H7 (cell line): Measurements from ENCODE around the gene HEPN1. TPM values are rescaled to one million over a fixed set of nuclear protein-coding genes. Genes with fewer than 3 reads are reported as not detected.

Source experiments
- DNase-seq: peaks from one replicate; pipeline ENCODE4 v3.0.0; 2012
- H3K27me3 ChIP-seq: 2 replicates; pipeline ENCODE4 v1.6.0; 2011; ENCODE audit warnings: mild to moderate bottlenecking, low read length; ENCODE audit not compliant: control insufficient read depth, insufficient read depth
- H3K36me3 ChIP-seq: replicated peaks from 2 replicates; pipeline ENCODE4 v1.5.1; 2011; ENCODE audit warnings: low read length; ENCODE audit not compliant: control insufficient read depth, insufficient read depth
- H3K4me3 ChIP-seq: 2 replicates; pipeline ENCODE4 v1.5.1; 2011; ENCODE audit warnings: low read depth, mild to moderate bottlenecking, control low read depth, low read length, moderate library complexity; ENCODE audit not compliant: insufficient read depth
- total RNA-seq: library from RNA; depleted of rRNA; stranded (reverse); fragments of >200 nt; shearing (Covaris generic); gene quantifications from 2 replicates; pipeline ENCODE4 v1.2.3, GENCODE V29; 2014

HEPN1 gene
- total RNA-seq, 1 experiment from 2014 or later, result not detected

DNA sequence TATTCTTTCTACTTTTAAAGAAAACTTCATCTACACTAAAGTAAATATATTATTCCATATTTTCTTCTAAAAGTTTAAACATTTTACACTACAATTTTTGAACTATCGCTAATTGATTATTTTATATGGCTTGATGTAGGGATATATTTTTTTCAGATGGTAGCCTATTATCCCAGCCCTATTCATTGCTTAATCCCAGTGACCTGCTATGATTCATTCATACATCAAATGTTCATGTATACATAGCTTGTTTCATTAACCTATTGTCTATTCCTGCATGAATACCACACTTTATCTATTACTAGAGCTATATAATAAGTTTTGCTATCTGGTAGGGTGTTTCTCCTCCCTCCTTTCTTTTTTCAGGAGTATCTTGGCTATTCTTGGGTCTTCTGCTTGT is 16.4 kb upstream of the HEPN1 start:
- Histone ChIP-seq H3K36me3 (no peaks in the 10 kb centered on the region), H3K4me3 (no peak overlapping the region), H3K27me3 (no peaks in the 10 kb centered on the region)
- no peak for DNase-seq

DNA sequence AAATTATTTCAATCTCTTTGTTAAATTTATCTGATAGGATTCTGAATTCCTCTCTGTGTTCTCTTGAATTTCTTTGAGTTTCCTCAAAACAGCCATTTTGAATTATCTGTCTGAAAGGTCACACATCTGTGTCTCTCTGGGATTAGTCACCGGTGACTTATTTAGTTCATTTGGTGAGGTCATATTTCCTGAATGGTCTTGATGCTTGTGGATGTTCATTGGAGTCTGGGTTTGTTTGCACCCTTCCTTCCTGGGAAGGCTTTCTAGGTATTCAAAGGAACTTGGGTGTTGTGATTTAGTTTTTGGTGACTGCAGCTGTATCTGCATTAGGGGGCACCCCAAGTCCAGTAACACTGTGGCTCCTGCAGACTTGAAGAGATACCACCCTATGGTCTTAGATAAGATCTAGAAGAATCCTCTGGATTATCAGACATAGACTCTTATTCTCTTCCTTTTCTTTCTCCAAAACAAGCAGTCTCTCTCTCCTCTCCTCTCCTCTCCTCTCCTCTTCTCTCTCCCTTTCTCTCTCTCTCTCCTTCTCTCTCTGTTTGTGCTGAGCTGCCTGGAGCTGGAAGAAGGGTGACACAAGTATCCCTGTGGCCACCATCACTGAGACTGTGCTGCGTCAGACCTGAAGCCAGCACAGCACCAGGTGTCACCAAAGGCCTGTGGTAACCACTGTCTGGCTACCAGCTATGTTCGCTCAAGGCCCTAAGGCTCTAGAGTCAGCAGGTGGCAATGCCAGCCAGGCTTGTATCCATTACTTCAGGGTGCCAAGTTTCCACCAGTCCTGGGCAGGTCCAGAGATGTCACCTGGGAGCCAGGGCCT is 3.3 kb upstream of the HEPN1 start:
- no peak for DNase-seq
- Histone ChIP-seq H3K27me3 (peaks cover 18% of the 10 kb centered on the region), H3K4me3 (no peak overlapping the region), H3K36me3 (no peaks in the 10 kb centered on the region)

GRCh38 chr11:124916370-124916710 is 2.7 kb upstream of the HEPN1 start:
- Histone ChIP-seq H3K4me3 (no peak overlapping the region), H3K36me3 (no peaks in the 10 kb centered on the region), H3K27me3 (peaks cover 23% of the 10 kb centered on the region)
- no peak for DNase-seq

- DNase-seq, result no peak
- H3K4me3 ChIP-seq, result no peak overlapping the region
- H3K27me3 ChIP-seq, result peaks cover 32% of the 10 kb centered on the region
These were observed 1.9 kb upstream of the HEPN1 start for GRCh38 chr11:124917115-124917637.

GRCh38 chr11:124919898-124920297 is 848 bp downstream of the HEPN1 start:
- H3K27me3 ChIP-seq, result peaks cover 44% of the 10 kb centered on the region
- no peak for DNase-seq

More at GRCh38 chr11:124917115-124917637, 1.9 kb upstream of the HEPN1 start:
- H3K36me3 ChIP-seq, result no peaks in the 10 kb centered on the region

GRCh38 chr11:124920356-124920755 is 1.3 kb downstream of the HEPN1 start:
- peak overlapping the region; percentile 53; the same call in 1 of the 2 replicates for H3K4me3 ChIP-seq
- peaks cover 45% of the 10 kb centered on the region for H3K27me3 ChIP-seq

More at GRCh38 chr11:124919898-124920297, 848 bp downstream of the HEPN1 start:
- no peak overlapping the region for H3K4me3 ChIP-seq
- no peaks in the 10 kb centered on the region for H3K36me3 ChIP-seq

DNA sequence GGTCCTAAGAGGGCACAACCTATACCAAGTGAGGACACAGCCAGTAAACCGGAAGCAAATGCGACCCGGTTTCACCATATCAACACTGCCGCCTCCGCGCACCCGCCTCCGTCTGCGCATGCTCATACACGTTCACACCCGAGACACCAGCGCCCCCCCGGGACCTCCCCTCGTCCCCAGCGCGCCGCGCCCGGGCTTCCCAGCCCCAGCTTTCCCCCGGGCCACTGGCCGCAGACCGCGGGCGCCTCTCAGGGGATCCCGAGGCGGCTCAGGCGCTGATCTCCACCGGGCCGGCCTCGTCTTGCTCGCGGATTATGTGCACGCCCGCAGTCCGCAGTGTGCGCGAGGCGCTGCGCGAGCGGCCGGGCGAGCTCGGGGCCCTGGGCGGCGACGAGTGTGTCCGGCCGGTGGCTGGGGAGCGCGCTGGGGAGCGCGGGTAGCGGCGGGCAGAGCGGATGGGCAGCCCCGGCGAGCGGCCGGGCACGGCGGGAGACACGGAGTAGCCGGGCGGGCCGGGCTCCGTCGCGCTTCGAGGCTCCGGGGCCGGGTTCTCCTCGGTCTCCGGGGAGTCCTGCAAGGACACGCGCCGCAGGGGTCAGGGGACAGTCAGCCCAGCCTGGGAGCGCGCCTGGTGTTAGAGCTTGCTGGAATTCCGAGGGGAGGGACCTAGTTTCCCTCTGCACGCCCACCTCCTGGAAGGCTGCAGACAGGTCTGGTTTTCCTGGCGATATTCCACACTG is 2.0 kb downstream of the HEPN1 start:
- peak; percentile 90 for DNase-seq
- Histone ChIP-seq H3K27me3 (peaks cover 45% of the 10 kb centered on the region), H3K4me3 (peak overlapping the region; percentile 53), H3K36me3 (no peaks in the 10 kb centered on the region)

More at GRCh38 chr11:124920356-124920755, 1.3 kb downstream of the HEPN1 start:
- no peaks in the 10 kb centered on the region for H3K36me3 ChIP-seq
- DNase-seq, result no peak

DNA sequence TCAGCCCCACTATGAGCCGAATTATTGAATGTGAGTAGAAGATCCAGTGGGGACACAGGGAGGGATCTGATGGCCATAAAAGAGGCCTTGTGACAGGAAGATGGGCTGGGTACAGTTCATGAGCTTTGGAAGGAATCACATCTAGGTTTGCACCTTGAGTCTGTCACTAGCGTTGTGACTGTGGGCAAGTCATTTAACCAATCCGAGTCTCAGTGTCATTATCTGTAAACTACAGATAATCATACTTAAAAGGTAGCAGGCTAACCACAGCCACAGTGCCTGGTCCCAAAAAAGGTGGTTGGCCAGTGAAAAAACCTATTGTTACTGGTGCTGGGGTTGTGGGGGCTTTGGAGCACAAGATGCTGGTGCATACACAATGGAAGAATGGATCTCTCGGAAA is 3.8 kb downstream of the HEPN1 start:
- DNase-seq, result no peak
- peaks cover 45% of the 10 kb centered on the region for H3K27me3 ChIP-seq
- H3K4me3 ChIP-seq, result no peak overlapping the region
- no peaks in the 10 kb centered on the region for H3K36me3 ChIP-seq

- Histone ChIP-seq H3K27me3 (peaks cover 44% of the 10 kb centered on the region), H3K36me3 (no peaks in the 10 kb centered on the region), H3K4me3 (no peak overlapping the region)
- no peak for DNase-seq
These were observed 4.2 kb downstream of the HEPN1 start for GRCh38 chr11:124923296-124923695.

DNA sequence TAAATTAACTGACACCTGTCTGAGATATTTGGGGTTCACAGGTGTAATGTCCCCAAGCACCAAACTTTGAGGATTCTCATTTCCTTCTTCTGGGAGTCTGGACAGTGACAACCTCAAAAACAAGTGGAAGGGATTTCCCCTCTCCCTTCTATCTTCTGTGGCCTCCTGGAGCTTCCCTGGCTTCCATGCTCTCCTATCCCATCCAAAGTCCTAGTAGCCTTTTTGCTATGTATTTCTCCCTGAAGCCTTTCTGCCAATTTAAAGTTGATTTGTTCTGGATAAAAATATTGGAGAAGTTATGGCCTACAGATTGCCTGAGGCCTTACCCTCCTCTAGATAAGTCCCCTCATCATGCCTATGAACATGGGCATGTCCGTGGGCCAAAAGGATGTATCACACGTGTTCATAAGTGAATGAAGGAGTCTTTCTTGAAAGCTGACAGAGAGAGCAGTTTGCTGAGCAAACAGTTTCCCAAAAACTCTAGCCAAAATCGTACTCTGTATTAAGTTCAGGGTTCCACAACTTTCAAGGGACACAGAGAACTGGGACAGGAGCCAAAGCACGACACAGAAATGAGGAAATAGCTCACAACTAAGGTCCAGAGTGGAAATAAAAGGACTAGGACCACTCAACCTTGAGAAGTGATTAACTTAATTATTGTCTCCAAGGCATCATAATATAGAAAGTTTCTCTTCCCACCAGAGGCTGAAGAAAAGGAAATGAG is 10.1 kb downstream of the HEPN1 start:
- no peak for DNase-seq
- Histone ChIP-seq H3K4me3 (no peak overlapping the region), H3K36me3 (no peaks in the 10 kb centered on the region), H3K27me3 (0 out of 2 replicates have a peak, but pooled peaks cover 1% of the 10 kb centered on the region)

DNA sequence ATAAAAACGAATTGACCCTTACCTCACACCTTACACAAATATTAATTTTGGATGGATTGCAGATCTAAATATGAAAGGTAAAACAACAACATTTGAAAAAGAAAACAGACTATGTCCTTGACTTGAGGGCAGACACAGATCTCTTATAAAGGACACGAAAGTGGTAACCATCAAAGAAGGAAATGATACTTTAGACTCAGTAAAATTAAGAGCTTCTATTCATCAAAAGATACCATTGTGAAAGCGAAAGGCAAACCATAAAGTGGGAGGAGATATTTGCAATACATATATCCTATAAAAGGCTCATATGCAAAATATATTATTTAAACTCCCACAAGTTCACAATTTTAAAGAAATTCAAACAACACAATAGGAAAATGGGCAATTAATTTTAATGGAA is 11.7 kb downstream of the HEPN1 start:
- Histone ChIP-seq H3K4me3 (no peak overlapping the region), H3K27me3 (no peaks in the 10 kb centered on the region), H3K36me3 (no peaks in the 10 kb centered on the region)
- no peak for DNase-seq

DNA sequence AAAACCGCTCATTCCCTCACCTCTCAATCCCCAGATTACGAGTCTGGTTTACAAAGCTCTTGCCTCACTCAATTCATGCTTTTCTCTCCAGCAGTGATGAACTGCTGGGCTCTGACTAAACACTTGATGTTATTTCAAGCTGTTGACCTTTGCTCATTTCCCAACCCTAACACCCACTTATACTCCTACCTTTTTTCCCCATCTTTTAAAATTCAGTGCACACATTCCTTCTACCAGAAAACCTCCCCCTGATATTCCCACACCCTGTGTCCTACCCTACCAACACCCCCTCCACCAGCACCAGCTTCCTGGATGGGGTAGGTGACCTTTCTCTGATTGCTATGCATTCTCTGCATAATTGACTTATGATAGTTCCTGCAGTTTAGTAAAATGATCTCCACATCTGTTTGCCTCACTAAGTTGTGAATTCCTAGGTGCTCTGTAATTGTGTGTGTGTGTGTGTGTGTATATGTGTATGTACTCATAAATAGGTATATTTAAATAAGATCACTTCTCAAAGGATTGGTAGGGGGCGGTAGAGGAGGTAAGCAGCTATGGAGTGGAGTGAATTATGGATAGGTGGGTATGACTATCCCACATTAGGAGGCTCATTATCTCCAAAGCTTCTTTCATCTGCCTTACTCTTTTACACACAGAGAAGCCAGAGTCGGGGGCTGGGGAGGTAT is 16.0 kb downstream of the HEPN1 start:
- Histone ChIP-seq H3K27me3 (peaks cover 1% of the 10 kb centered on the region; the same call in 1 of the 2 replicates), H3K4me3 (no peak overlapping the region), H3K36me3 (no peaks in the 10 kb centered on the region)
- DNase-seq, result no peak

DNA sequence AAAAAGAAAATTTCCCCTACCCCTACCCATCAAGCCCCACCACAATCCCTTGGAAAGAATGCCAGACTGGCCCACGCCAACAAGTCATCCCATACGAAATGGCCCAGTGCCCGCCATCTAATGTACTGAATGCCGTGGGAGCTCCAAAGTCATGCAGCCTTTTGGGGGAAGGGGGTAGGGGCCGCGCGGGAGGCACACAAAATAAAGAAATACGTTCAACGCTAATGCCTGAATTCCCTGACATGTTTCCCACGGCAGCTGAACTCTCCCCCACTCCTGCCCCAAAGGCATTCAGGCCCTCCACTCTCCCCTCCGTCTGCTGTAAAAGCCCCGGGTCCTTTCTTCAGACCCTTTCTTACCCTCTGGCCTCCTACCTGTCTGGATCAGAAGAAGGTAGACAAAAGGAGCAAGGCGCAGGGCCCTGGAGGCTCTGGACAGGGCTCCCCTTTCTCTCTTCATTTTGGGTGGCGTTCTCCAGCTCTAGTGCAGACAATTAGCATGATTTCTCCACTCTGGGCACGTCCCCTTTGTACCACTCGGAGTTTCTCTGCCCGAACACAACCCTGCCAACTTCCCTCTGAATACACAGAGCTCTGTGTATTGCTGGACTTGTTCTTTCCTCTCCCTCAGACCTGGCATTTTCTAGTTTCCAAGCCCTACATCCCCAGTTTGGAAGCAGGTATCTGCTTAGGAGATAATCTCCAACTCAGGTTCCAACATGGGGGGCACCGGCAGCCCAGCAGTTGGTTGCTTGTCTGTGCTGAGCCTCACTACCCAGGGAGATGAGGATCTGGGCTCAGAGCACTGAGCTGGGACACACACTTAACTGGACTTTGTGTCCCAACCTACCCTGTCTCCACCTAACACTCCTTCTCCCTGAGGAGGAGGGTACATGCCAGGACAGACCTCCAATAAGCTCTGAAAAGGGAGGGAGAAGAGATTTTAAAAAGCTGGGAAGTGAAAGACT is 16.8 kb downstream of the HEPN1 start, which contains the start of gene HEPACAM:
TSS of gene HEPACAM (minus strand) at position 500 of the 967 bp plus-strand sequence. CDS start at position 459, 41 bp downstream.
- Histone ChIP-seq H3K27me3 (peaks cover 1% of the 10 kb centered on the region; the same call in 1 of the 2 replicates), H3K36me3 (no peaks in the 10 kb centered on the region), H3K4me3 (no peak within 1 kb of the TSS)
- no peak for DNase-seq
